ENCODE results near the gene RDH14. TPM values are rescaled to one million over a fixed set of nuclear protein-coding genes. Genes with fewer than 3 reads are reported as not detected.

The RDH14 gene
- polyA plus RNA-seq, 1 donor (not counting 4 experiments of a cell fraction or from before 2014, with no cell fraction given), result 29.6 TPM

- TF ChIP-seq, protein P1, sequence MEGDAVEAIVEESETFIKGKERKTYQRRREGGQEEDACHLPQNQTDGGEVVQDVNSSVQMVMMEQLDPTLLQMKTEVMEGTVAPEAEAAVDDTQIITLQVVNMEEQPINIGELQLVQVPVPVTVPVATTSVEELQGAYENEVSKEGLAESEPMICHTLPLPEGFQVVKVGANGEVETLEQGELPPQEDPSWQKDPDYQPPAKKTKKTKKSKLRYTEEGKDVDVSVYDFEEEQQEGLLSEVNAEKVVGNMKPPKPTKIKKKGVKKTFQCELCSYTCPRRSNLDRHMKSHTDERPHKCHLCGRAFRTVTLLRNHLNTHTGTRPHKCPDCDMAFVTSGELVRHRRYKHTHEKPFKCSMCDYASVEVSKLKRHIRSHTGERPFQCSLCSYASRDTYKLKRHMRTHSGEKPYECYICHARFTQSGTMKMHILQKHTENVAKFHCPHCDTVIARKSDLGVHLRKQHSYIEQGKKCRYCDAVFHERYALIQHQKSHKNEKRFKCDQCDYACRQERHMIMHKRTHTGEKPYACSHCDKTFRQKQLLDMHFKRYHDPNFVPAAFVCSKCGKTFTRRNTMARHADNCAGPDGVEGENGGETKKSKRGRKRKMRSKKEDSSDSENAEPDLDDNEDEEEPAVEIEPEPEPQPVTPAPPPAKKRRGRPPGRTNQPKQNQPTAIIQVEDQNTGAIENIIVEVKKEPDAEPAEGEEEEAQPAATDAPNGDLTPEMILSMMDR (optimal IDR thresholded peaks at IDR 0.05 in 1 of 3, IDR thresholded peaks at IDR 0.05 in 1 of 3, conservative IDR thresholded peaks at IDR 0.05 in 1 of 3; ENCODE audit: extremely low read depth in 1 of 3, insufficient read depth in 2 of 3, low read length in 3 of 3), result no peak
- Histone ChIP-seq H2AFZ (ENCODE audit: control insufficient read depth, low read length) (peak overlapping the region; percentile 47), H3K4me2 (ENCODE audit: control insufficient read depth, extremely low read depth, insufficient read depth, low read depth, low read length) (peak overlapping the region; percentile 52), H3K4me1 (ENCODE audit: control insufficient read depth, extremely low read depth, insufficient read depth, low read length) (no peaks in the 10 kb centered on the region), H4K20me1 (ENCODE audit: control insufficient read depth, extremely low read depth, insufficient read depth, low read length) (no peaks in the 10 kb centered on the region), H3K4me3 (ENCODE audit: control insufficient read depth in 2 of 3, extremely low read depth in 1 of 3, insufficient read depth in 2 of 3, low read depth in 1 of 3, low read length in 3 of 3) (peak overlapping the region in 1 of 3 experiments; percentile 15), H3K9me3 (ENCODE audit: control insufficient read depth, low read depth, low read length) (no peaks in the 10 kb centered on the region), H3K79me2 (ENCODE audit: control insufficient read depth, insufficient read depth, low read length) (no peaks in the 10 kb centered on the region), H3K36me3 (ENCODE audit: control insufficient read depth in 2 of 2, extremely low read depth in 1 of 2, insufficient read depth in 2 of 2, low read length in 2 of 2) (no peaks in the 10 kb centered on the region), H3K9ac (ENCODE audit: control insufficient read depth, extremely low read depth, insufficient read depth, low read length) (no peak overlapping the region), H3K27ac (ENCODE audit: control insufficient read depth, insufficient read depth, low read length) (peak overlapping the region; percentile 45), H3K9me1 (ENCODE audit: control insufficient read depth, extremely low read depth, insufficient read depth, low read length) (no peaks in the 10 kb centered on the region), H3K27me3 (ENCODE audit: control insufficient read depth, extremely low read depth, insufficient read depth, low read length) (no peaks in the 10 kb centered on the region)
- dilution Hi-C loops (cut with MboI; ENCODE audit: extremely low pct_ligation_motif_present, low sequenced_read_pairs), result no loop called here
- FAIRE-seq (peak; percentile 94), DNase-seq (ENCODE audit: low read depth, low spot score) (no peak)
Measured at GRCh38 chr2:18545384-18545783, 15.1 kb downstream of the RDH14 start.

DNA sequence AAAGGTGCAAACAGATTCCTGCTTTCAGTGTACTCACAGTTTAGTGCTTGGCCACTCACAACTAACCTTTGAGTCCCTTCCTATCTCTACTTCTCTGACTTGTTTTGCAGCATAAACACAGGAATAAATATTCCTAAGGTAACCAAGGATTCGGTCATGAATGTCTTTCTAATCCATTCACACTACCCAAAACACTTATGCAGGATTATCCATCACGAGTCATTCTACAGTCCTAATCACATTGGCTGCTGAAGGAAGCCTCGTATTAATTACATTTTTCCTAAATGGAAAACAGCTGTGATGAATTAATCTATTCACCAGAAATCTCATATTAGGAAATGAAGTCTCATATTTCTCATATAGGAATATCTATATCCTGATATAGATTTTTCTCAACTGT, 16.3 kb downstream of the RDH14 start:
- H3K9ac ChIP-seq (ENCODE audit: control insufficient read depth, extremely low read depth, insufficient read depth, low read length), result no peak overlapping the region
- no peaks in the 10 kb centered on the region for H3K36me3 ChIP-seq (ENCODE audit: control insufficient read depth in 2 of 2, extremely low read depth in 1 of 2, insufficient read depth in 2 of 2, low read length in 2 of 2)
- H3K9me3 ChIP-seq (ENCODE audit: control insufficient read depth, low read depth, low read length), result no peaks in the 10 kb centered on the region
- H3K79me2 ChIP-seq (ENCODE audit: control insufficient read depth, insufficient read depth, low read length), result no peaks in the 10 kb centered on the region
- H3K4me2 ChIP-seq (ENCODE audit: control insufficient read depth, extremely low read depth, insufficient read depth, low read depth, low read length), result no peak overlapping the region
- no peaks in the 10 kb centered on the region for H3K9me1 ChIP-seq (ENCODE audit: control insufficient read depth, extremely low read depth, insufficient read depth, low read length)
- H2AFZ ChIP-seq (ENCODE audit: control insufficient read depth, low read length), result no peak overlapping the region
- H3K27ac ChIP-seq (ENCODE audit: control insufficient read depth, insufficient read depth, low read length), result no peak overlapping the region
- dilution Hi-C loops (cut with MboI; ENCODE audit: extremely low pct_ligation_motif_present, low sequenced_read_pairs), result no loop called here
- no peak for DNase-seq (ENCODE audit: low read depth, low spot score)
- H3K4me3 ChIP-seq (ENCODE audit: control insufficient read depth in 2 of 3, extremely low read depth in 1 of 3, insufficient read depth in 2 of 3, low read depth in 1 of 3, low read length in 3 of 3), result no peak overlapping the region
- no peak for FAIRE-seq
- H3K27me3 ChIP-seq (ENCODE audit: control insufficient read depth, extremely low read depth, insufficient read depth, low read length), result no peaks in the 10 kb centered on the region
- no peaks in the 10 kb centered on the region for H4K20me1 ChIP-seq (ENCODE audit: control insufficient read depth, extremely low read depth, insufficient read depth, low read length)
- H3K4me1 ChIP-seq (ENCODE audit: control insufficient read depth, extremely low read depth, insufficient read depth, low read length), result no peaks in the 10 kb centered on the region
- TF ChIP-seq EZH2 (IDR thresholded peaks at IDR 0.05; ENCODE audit: low read length), result no peak
- TF ChIP-seq, protein P1 (optimal IDR thresholded peaks at IDR 0.05 in 1 of 3, IDR thresholded peaks at IDR 0.05 in 1 of 3, conservative IDR thresholded peaks at IDR 0.05 in 1 of 3; ENCODE audit: extremely low read depth in 1 of 3, insufficient read depth in 2 of 3, low read length in 3 of 3), result no peak
